Urinary bladder (tissue), 4 donors: ENCODE data around the gene MOV10L1. TPM values are rescaled to one million over a fixed set of nuclear protein-coding genes. Genes with fewer than 3 reads are reported as not detected.
"Not testable (repeated sequence)": the region's sequence is repeated elsewhere in the genome, so short reads cannot be mapped to it uniquely, and the experiment has no call there.

ENCODE experiments used
- DNase-seq: peaks from one replicate; pipeline ENCODE4 v3.0.0-alpha.2; 2015; ENCODE audit errors: extremely low spot score
- H3K27ac ChIP-seq: one replicate; pipeline ENCODE4 v1.5.1; 2013; ENCODE audit warnings: low read depth, mild to moderate bottlenecking, moderate library complexity
- H3K36me3 ChIP-seq: one replicate; pipeline ENCODE4 v1.6.1; 2013; ENCODE audit warnings: mild to moderate bottlenecking, moderate library complexity; ENCODE audit not compliant: insufficient read depth
- H3K4me1 ChIP-seq: one replicate; pipeline ENCODE4 v1.6.1; 2013; ENCODE audit warnings: mild to moderate bottlenecking, moderate library complexity; ENCODE audit not compliant: insufficient read depth
- H3K4me3 ChIP-seq: one replicate; pipeline ENCODE4 v1.5.1; 2013; ENCODE audit warnings: low read depth, low read length
- WGBS: extraction: QIAGEN DNeasy Blood & Tissue Kit; methylation state at CpG from one replicate; pipeline ENCODE4 v1.1.7; 2013; 5-methylcytosine and 5-hydroxymethylcytosine counted together
- polyA plus RNA-seq: library from polyadenylated mRNA; stranded (reverse); fragments of 200-250 nt; gene quantifications from one replicate; pipeline ENCODE4 v1.2.3, GENCODE V29; 2013
- total RNA-seq: library from RNA; depleted of rRNA; stranded (reverse); fragments of >200 nt; gene quantifications from one replicate; pipeline ENCODE4 v1.2.3, GENCODE V29; 2014
- donor health status: healthy with polysubstance abuse.
- donor health status: healthy.

The MOV10L1 gene
- total and polyA plus RNA-seq, 2 donors = 0.33 to 9.7 TPM

DNA sequence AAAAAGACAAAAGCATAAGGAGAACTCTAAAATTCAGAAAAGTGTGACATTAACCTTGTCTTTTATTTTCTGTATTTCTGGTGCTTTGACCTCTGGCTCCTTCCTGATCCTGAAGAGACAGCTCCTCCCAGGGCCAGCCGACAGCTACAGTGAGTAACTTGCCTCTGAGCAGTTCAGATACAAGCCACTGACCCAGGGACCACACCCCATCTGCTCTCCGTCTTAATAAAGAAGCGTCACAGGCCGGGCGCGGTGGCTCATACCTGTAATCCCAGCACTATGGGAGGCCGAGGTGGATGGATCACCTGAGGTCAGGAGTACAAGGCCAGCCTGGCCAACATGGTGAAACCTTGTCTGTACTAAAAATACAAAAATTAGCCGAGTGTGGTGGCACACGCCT lies 11.0 kb upstream of the MOV10L1 start:
- H3K4me3 ChIP-seq = no peak overlapping the region
- WGBS = 78% methylated on average over 9 of the region's 9 CpGs

DNA sequence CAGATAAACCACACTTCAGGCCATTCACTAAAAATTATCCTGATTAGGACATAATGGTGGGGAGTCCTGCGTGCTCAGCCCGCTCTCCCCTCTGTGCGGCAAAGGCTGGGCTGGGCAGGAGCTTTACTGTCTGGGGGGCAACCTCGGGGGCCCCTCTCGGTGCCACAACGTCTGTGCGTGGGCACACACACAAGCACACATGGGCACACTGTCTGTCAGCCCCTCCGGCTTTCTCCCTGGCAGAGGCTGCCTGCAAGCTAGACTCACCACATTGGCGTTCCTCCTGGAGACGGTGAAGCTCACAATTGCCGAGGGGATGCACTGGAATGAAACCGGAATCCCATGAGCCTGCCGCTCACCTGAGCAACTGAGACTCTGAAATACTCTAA lies 9.7 kb upstream of the MOV10L1 start:
- 84% methylated on average over 13 of the region's 13 CpGs for WGBS
- DNase-seq = no peak

More for the DNA sequence above, 11.0 kb upstream of the MOV10L1 start:
- H3K4me1 ChIP-seq = no peaks in the 10 kb centered on the region
- H3K27ac ChIP-seq = no peak overlapping the region
- no peak for DNase-seq
- H3K36me3 ChIP-seq = no peaks in the 10 kb centered on the region

DNA sequence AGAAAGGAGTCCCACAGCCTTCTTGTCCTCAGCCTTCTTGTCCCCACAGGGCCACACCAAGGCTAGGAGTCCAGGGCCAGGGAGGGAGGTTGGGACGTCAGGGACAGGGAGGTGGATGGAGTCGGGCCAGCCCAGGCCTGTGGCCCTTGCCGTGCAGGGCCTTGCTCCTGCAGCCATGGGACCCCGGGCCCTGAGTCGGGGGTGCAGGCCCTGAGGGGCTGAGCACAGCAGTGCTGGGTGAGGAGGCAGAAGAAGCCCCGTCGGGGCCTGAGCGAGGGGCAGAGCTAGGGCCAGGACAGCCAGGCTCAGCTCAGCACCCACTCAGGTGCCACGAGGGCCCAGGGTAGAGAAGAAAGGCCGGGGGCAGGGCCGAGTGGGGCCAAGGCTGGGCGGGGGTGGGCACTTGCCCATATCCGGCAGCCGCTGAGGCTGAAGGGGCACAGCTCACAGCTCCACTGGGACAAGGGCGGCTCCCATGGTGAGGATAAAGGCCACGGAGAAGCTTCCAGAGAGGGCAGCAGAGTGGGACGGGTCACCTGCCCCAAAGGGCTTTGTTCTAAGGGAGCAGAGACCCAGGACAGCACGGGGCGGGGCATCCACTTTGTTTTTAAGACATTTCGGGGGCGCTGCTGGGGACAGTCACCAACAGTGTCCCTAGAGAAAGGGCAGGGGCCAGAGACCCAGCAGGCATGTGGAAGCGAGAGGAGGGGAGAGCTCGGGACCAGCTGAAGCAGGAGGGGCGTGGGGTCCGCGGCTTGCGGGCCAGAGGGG lies 8.2 kb upstream of the MOV10L1 start:
- Histone ChIP-seq H3K4me1 (no peaks in the 10 kb centered on the region), H3K4me3 (no peak overlapping the region), H3K36me3 (no peaks in the 10 kb centered on the region), H3K27ac (no peak overlapping the region)
- no peak for DNase-seq
- 93% methylated on average over 27 of the region's 27 CpGs for WGBS

More for the DNA sequence above, 9.7 kb upstream of the MOV10L1 start:
- Histone ChIP-seq H3K27ac (no peak overlapping the region), H3K4me1 (no peaks in the 10 kb centered on the region), H3K4me3 (no peak overlapping the region), H3K36me3 (no peaks in the 10 kb centered on the region)

GRCh38 chr22:50082197-50082715 lies 7.5 kb upstream of the MOV10L1 start:
- H3K4me3 ChIP-seq = no peak overlapping the region
- no peak for DNase-seq
- no peaks in the 10 kb centered on the region for H3K36me3 ChIP-seq
- no peak overlapping the region for H3K27ac ChIP-seq
- H3K4me1 ChIP-seq = no peaks in the 10 kb centered on the region
- WGBS = 93% methylated on average over 18 of the region's 18 CpGs

DNA sequence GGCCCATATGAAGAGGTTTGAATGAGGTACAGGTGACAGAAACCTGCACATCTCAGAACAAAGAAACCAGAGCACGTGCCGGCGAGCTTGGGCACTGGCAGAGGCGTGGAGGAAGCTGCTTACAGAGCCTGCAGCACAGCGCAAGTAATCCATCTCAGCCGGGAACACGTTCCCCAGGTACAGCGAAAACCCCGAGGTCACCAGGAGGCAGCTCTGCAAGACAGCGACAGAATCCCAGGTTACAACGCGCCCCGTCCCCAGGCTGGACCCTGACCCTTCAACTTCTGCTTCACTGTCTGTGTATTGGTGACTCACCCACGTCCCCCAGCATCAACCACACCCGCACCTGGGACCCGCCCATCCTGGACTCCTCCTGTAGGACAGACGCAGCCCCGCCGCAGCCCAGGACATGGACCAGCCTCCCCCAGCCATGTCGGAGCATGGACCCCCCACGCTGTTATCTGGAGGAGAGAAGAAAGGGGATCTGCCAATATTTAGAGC lies 6.8 kb upstream of the MOV10L1 start:
- no peaks in the 10 kb centered on the region for H3K36me3 ChIP-seq
- H3K4me1 ChIP-seq = no peaks in the 10 kb centered on the region
- DNase-seq = no peak
- WGBS = 83% methylated on average over 21 of the region's 21 CpGs
- H3K27ac ChIP-seq = no peak overlapping the region
- H3K4me3 ChIP-seq = no peak overlapping the region

DNA sequence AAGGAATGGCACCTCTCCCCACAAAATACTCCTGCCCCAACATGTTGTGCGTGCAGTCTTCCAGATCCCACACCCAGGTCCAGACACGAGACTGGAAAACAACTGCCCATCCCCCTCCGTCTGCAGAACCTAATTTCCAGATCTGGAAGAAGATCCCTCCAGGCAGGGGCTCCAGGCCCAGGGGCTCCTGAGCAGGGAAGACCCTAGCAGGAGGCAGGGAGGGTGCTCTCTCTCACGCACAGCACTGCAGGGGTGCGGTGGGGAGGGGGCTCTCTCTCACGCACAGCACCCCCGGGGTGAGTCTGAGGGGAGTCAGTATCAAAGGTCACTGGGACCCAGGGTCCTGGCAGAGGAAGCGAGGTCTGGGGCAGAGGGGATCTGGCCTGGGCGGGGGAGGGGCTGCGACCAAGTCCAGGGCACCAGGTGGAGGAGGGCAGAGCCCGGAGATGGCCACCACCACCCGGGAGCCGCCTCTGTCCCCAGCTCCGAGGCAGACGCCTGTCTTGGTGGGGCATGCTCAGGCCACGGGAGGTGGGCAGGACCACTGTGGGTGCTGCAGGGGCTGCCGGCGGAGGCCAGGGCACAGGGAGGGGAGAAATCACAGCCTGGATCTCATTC lies 6.2 kb upstream of the MOV10L1 start:
- no peak overlapping the region for H3K4me3 ChIP-seq
- WGBS = 76% methylated on average over 18 of the region's 18 CpGs

DNA sequence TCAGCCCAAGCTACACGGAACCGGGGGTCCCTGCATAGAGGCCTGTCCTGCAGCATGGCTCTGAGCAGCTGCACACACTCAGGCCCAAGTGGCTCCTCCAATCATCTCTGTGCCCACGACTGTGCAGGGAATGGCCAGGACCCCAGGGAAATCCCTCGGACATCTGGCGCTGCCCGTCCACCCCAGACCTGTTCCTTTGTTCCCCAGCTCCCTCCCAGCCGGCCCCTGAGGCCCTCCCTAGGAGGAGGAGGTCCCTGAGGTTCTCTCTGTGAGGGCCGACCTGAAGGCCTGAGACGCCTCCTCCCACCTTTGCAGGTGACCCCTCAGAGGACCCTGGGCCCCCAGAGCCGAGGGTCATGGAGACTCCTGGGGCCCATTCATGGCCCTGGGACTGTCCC lies 5.7 kb upstream of the MOV10L1 start:
- H3K4me1 ChIP-seq = no peaks in the 10 kb centered on the region
- WGBS = 85% methylated on average over 10 of the region's 10 CpGs
- H3K36me3 ChIP-seq = no peaks in the 10 kb centered on the region
- no peak overlapping the region for H3K4me3 ChIP-seq
- no peak for DNase-seq
- no peak overlapping the region for H3K27ac ChIP-seq

More for the DNA sequence above, 6.2 kb upstream of the MOV10L1 start:
- Histone ChIP-seq H3K4me1 (no peaks in the 10 kb centered on the region), H3K36me3 (no peaks in the 10 kb centered on the region), H3K27ac (no peak overlapping the region)
- no peak for DNase-seq

- no peak for DNase-seq
- no peaks in the 10 kb centered on the region for H3K36me3 ChIP-seq
- H3K4me3 ChIP-seq = no peak overlapping the region
- WGBS = 77% methylated on average over 16 of the region's 16 CpGs
- no peak overlapping the region for H3K27ac ChIP-seq
- H3K4me1 ChIP-seq = no peaks in the 10 kb centered on the region
Observed at GRCh38 chr22:50084614-50085021, 5.2 kb upstream of the MOV10L1 start.

- no peaks in the 10 kb centered on the region for H3K4me1 ChIP-seq
- 42% methylated on average over 29 of the region's 29 CpGs for WGBS
- no peaks in the 10 kb centered on the region for H3K36me3 ChIP-seq
- DNase-seq = peak; percentile 36
- no peak within 1 kb of the TSS for H3K27ac ChIP-seq
- H3K4me3 ChIP-seq = no peak within 1 kb of the TSS
Observed at GRCh38 chr22:50085211-50085972, 4.4 kb upstream of the MOV10L1 start, which contains the start of gene MLC1. TSS of gene MLC1 (minus strand) at chr22:50085426. CDS start at chr22:50084902, 524 bp downstream.

GRCh38 chr22:50086526-50086925 lies 3.3 kb upstream of the MOV10L1 start:
- no peaks in the 10 kb centered on the region for H3K36me3 ChIP-seq
- H3K4me1 ChIP-seq = no peaks in the 10 kb centered on the region
- peak; percentile 14 for DNase-seq
- H3K27ac ChIP-seq = no peak overlapping the region
- WGBS = 45% methylated on average over 5 of the region's 5 CpGs
- no peak overlapping the region for H3K4me3 ChIP-seq

- H3K4me3 ChIP-seq, H3K27ac ChIP-seq, H3K36me3 ChIP-seq, H3K4me1 ChIP-seq, DNase-seq: not testable (repeated sequence)
- 78% methylated on average over 4 of the region's 4 CpGs for WGBS
Observed at GRCh38 chr22:50086975-50087374, 2.8 kb upstream of the MOV10L1 start.

DNA sequence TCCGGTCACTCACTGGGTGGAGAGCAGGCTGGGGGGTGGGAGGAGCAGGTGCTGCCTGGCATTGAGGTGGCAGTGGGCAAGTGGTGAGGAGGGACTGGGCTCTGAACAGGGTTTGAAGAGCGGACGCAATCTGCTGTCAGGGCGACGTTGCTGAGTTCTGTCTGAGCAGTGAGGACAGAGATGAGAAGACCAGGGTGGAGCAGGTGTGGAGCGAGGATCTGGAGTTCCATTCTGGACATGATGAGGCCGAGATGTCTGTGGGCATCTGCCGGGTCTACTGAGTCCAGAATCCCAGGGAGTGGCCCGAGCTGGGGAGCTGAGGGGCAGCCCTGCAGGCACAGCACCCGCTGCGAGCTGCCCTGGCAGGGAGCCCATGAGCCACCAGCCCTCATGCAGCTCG lies 2.2 kb upstream of the MOV10L1 start:
- no peak for DNase-seq
- Histone ChIP-seq H3K36me3 (no peaks in the 10 kb centered on the region), H3K4me3 (no peak overlapping the region), H3K27ac (no peak overlapping the region), H3K4me1 (no peaks in the 10 kb centered on the region)
- 95% methylated on average over 12 of the region's 12 CpGs for WGBS

DNA sequence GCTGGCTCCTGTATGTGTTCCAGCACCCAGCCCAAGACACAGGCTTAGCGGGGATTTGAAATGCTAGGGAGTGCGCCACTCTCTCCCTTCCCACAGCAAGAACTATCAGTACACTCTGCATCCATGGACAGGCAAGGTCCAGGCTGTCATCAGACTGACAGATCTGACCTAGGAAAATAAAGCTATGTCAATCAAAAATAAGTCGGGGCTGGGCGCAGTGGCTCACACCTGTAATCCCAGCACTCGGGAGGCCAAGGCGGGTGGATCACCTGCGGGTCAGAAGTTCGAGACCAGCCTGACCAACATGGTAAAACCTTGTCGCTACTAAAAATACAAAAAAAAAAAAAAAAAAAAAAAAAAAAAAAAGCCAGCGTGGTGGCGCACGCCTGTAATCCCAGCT lies 1.7 kb upstream of the MOV10L1 start:
- no peak overlapping the region for H3K27ac ChIP-seq
- WGBS = 95% methylated on average over 12 of the region's 12 CpGs
- no peak overlapping the region for H3K4me3 ChIP-seq
- no peak for DNase-seq
- no peaks in the 10 kb centered on the region for H3K4me1 ChIP-seq
- H3K36me3 ChIP-seq = no peaks in the 10 kb centered on the region
